Kidney (tissue), 14 donors: ENCODE measurements around the gene PXDN. TPM values are rescaled to one million over a fixed set of nuclear protein-coding genes. Genes with fewer than 3 reads are reported as not detected.

ENCODE experiments used
- DNase-seq, 5 donors: peaks; one replicate each; pipeline ENCODE4 v3.0.0-alpha.2; 2013 to 2020
- FAIRE-seq: peaks from 2 replicates; lab custom pipeline; 2012; peaks lifted over from hg19 to GRCh38; lab: Jason Lieb, UNC
- H3K27ac ChIP-seq, 2 donors: one replicate each; pipeline ENCODE4 v1.7.0; 2013; ENCODE audit warnings: low read depth in 2 of 2, low read length in 2 of 2, inconsistent platforms in 1 of 2
- H3K27me3 ChIP-seq: one replicate; pipeline ENCODE4 v1.7.1; 2013; ENCODE audit warnings: low read length, inconsistent platforms; ENCODE audit not compliant: control insufficient read depth, insufficient read depth
- H3K36me3 ChIP-seq, 3 donors: one replicate each; pipeline versions ENCODE4 v1.7.0 to v1.7.1; 2013; ENCODE audit warnings: low read length in 3 of 3, control low read depth in 1 of 3, inconsistent platforms in 1 of 3; ENCODE audit not compliant: insufficient read depth in 3 of 3, control insufficient read depth in 2 of 3
- H3K4me1 ChIP-seq, 3 donors: one replicate each; pipeline versions ENCODE4 v1.7.0 to v1.7.1; 2013; ENCODE audit warnings: low read length in 3 of 3, inconsistent platforms in 1 of 3, low read depth in 1 of 3; ENCODE audit not compliant: control insufficient read depth in 2 of 3, insufficient read depth in 2 of 3
- H3K4me3 ChIP-seq, 3 donors: one replicate each; pipeline versions ENCODE4 v1.7.0 to v1.8.1; 2013; ENCODE audit warnings: low read length in 3 of 3, control low read depth in 1 of 3, inconsistent platforms in 1 of 3
- H3K9ac ChIP-seq, 3 donors: one replicate each; pipeline versions ENCODE4 v1.7.0 to v1.7.1; 2013; ENCODE audit warnings: low read length in 3 of 3, control low read depth in 1 of 3, inconsistent platforms in 1 of 3
- H3K9me3 ChIP-seq, 3 donors: one replicate each; pipeline versions ENCODE4 v1.7.0 to v1.7.1; 2013; ENCODE audit warnings: low read length in 3 of 3, control low read depth in 1 of 3, inconsistent platforms in 1 of 3; ENCODE audit not compliant: control insufficient read depth in 2 of 3, insufficient read depth in 1 of 3
- CTCF ChIP-seq: IDR thresholded peaks from 3 replicates; pipeline ENCODE4 v1.5.1; 2012; ENCODE audit warnings: mild to moderate bottlenecking, moderate library complexity, borderline replicate concordance; ENCODE audit not compliant: insufficient read depth; ENCODE audit errors: extremely low read depth
- intact Hi-C: fragments of 100-400 bp; cut with DNase I; formaldehyde crosslinking; loops from one replicate; pipeline ENCODE4 v1.11.1; 2022
- polyA plus RNA-seq: library from polyadenylated mRNA; stranded (reverse); fragments of 350-450 nt; fragmentation: Illumina TruSeq; extraction: RNeasy Lipid Tissue Mini Kit (QIAGEN cat#74804); gene quantifications from one replicate; pipeline ENCODE4 v1.2.3, GENCODE V29; 2014; ENCODE audit warnings: low read depth, low replicate concordance; ENCODE audit not compliant: insufficient read depth
- total RNA-seq: library from RNA; stranded (reverse); fragmentation: NEBNext Ultra II Directional; extraction: Animal tissue kit (Norgen Biotek cat#: 25700); gene quantifications from one replicate; pipeline ENCODE4 v1.2.1, GENCODE V29; 2021
- donor health status: control.
- donor health status: control.
- donor health status: control.
- donor health status: control.
- donor health status: control.
- donor health status: DM: yes; HTN: yes; CAD: no.
- donor health status: Normal renal cell carcinoma (clear cell type).

PXDN gene
- total and polyA plus RNA-seq, 2 donors from 2014 or later = 4.7 to 42.3 TPM

- intact Hi-C loops = no loop called here
- Histone ChIP-seq H3K27ac (no peak overlapping the region), H3K4me3 (no peak overlapping the region), H3K4me1 (no peaks in the 10 kb centered on the region), H3K9me3 (peaks cover 0 to 2% (median 0%) of the 10 kb centered on the region in 3 donors), H3K9ac (no peak overlapping the region), H3K36me3 (peaks cover 5 to 12% (median 6%) of the 10 kb centered on the region in 3 donors), H3K27me3 (no peaks in the 10 kb centered on the region)
- TF ChIP-seq CTCF = no peak
- FAIRE-seq (no peak), DNase-seq (no peak)
Observed at GRCh38 chr2:1677821-1678165, 66.5 kb downstream of the PXDN start.

GRCh38 chr2:1676913-1677820 lies 67.1 kb downstream of the PXDN start:
- DNase-seq = no peak
- peaks cover 5 to 12% (median 6%) of the 10 kb centered on the region in 3 donors for H3K36me3 ChIP-seq
- peaks cover 0 to 2% (median 0%) of the 10 kb centered on the region in 3 donors for H3K9me3 ChIP-seq
- H3K4me3 ChIP-seq = no peak overlapping the region
- H3K4me1 ChIP-seq = no peaks in the 10 kb centered on the region
- FAIRE-seq = no peak
- H3K27me3 ChIP-seq = no peaks in the 10 kb centered on the region
- TF ChIP-seq CTCF = no peak
- intact Hi-C loops = no loop called here
- no peak overlapping the region for H3K27ac ChIP-seq
- no peak overlapping the region for H3K9ac ChIP-seq

- intact Hi-C loops = no loop called here
- DNase-seq (no peak), FAIRE-seq (no peak)
Observed at GRCh38 chr2:1676091-1676912, 68.0 kb downstream of the PXDN start.

More at GRCh38 chr2:1676091-1676912, 68.0 kb downstream of the PXDN start:
- Histone ChIP-seq H3K36me3 (peaks cover 5 to 12% (median 6%) of the 10 kb centered on the region in 3 donors), H3K4me1 (no peaks in the 10 kb centered on the region), H3K27ac (no peak overlapping the region), H3K9me3 (peaks cover 0 to 2% (median 0%) of the 10 kb centered on the region in 3 donors), H3K9ac (no peak overlapping the region), H3K27me3 (no peaks in the 10 kb centered on the region), H3K4me3 (no peak overlapping the region)
- TF ChIP-seq CTCF = no peak
